ENCODE measurements around the gene EDC4.

EDC4 gene

DNA sequence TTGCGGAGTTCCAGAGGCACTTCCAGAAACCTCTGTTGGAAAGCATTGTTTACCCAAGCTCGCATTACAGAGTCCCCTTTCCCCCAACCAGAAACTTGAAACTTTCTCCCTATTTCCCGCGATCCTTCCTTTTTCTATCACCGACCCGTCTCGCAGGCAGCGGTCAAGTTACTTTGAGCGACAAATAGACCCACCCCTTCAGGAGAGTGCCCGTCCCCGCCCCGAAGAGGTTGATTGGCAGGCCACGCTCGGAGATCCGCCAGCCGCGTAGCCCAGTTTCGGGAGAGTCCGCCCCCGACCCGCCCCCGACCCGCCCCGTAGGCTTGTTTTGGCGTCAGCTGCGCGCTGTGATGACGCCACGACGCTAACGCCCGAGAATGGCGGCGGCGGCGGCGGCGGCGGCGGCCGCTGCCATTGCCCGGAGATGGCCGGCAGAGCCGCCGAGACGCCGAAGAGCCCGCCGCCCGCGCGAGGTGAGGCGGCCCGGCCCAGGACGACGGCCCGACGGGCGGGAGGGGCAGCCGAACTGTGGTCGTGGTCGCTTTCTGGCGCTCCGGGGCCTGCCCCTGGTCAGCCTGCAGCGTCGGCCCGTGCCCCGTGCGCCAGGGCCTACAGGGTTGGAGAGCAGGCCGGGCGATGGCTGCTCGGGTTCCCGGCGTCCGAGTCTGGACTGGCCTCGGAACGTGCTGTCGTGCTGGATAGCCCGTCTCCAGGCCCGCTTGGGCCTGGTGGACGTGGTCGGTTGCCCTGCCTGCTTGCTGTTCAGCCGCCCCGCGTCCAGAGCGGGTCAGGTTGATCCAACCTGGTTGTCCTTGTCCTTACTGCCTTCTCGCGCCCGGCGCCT lies 20.3 kb downstream of the EDC4 start, which contains the start of gene PSKH1:
Gene PSKH1 (plus strand): TSS at position 356 of the 844 bp plus-strand sequence. CDS start 15,496 bp downstream, outside the sequence.
- H3K27me3 ChIP-seq (ENCODE audit: control insufficient read depth, insufficient read depth, low read length) = no peaks in the 10 kb centered on the region
- H3K79me2 ChIP-seq = peaks cover 39% of the 10 kb centered on the region
- peak within 1 kb of the TSS; percentile 56 for H3K9ac ChIP-seq
- peak within 1 kb of the TSS; percentile 91 for H3K4me2 ChIP-seq (ENCODE audit: low read length)
- H3K36me3 ChIP-seq (ENCODE audit: control insufficient read depth, insufficient read depth, low read length) = no peaks in the 10 kb centered on the region
- no peaks in the 10 kb centered on the region for H3K9me3 ChIP-seq (ENCODE audit: control insufficient read depth, low read length)
- H3K27ac ChIP-seq = peak within 1 kb of the TSS; percentile 82
- TF ChIP-seq, protein P1, sequence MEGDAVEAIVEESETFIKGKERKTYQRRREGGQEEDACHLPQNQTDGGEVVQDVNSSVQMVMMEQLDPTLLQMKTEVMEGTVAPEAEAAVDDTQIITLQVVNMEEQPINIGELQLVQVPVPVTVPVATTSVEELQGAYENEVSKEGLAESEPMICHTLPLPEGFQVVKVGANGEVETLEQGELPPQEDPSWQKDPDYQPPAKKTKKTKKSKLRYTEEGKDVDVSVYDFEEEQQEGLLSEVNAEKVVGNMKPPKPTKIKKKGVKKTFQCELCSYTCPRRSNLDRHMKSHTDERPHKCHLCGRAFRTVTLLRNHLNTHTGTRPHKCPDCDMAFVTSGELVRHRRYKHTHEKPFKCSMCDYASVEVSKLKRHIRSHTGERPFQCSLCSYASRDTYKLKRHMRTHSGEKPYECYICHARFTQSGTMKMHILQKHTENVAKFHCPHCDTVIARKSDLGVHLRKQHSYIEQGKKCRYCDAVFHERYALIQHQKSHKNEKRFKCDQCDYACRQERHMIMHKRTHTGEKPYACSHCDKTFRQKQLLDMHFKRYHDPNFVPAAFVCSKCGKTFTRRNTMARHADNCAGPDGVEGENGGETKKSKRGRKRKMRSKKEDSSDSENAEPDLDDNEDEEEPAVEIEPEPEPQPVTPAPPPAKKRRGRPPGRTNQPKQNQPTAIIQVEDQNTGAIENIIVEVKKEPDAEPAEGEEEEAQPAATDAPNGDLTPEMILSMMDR (IDR thresholded peaks at IDR 0.05) = no peak
- peak within 1 kb of the TSS; percentile 88 for H2AFZ ChIP-seq
- peaks cover 9% of the 10 kb centered on the region for H3K4me1 ChIP-seq
- peak within 1 kb of the TSS; percentile 80 for H3K4me3 ChIP-seq (ENCODE audit: low read depth, low read length)

DNA sequence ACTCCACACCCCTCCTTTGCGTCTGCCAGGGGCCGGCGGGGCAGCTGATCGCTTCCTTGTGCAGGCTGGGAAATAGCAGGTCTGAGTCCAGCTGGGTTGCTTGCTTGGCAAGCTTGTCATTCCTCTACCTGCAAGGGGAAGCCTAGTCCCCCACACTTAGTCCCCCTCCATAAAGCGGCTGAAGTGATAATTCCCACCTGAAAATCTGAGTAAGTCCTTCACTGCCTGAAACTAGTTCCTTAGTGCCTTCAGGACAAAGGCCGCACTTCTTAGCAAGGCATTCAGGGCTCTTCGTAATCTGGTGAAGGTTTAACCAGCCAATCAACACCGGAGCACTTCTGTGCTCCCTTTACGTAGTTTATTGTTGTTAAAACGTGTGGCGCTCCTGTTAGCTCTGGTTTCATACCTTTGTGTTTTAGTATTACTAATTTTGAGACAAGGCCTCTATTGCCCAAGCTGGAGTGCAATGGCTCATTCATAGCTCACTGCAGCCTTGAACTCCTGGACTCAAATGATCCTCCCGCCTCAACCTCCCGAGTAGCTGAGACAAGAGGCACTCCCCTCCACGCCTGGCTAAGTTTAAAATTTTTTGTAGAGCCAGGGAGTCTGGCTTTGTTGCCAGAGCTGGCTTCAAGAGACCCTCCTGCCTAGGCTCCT lies 21.0 kb downstream of the EDC4 start:
- TF ChIP-seq, protein P1 (IDR thresholded peaks at IDR 0.05) = no peak
- H3K79me2 ChIP-seq = peaks cover 44% of the 10 kb centered on the region
- no peaks in the 10 kb centered on the region for H3K36me3 ChIP-seq (ENCODE audit: control insufficient read depth, insufficient read depth, low read length)
- H3K27ac ChIP-seq = peak overlapping the region; percentile 82
- H3K27me3 ChIP-seq (ENCODE audit: control insufficient read depth, insufficient read depth, low read length) = no peaks in the 10 kb centered on the region
- peak overlapping the region; percentile 56 for H3K9ac ChIP-seq
- peak overlapping the region; percentile 88 for H2AFZ ChIP-seq
- peak overlapping the region; percentile 80 for H3K4me3 ChIP-seq (ENCODE audit: low read depth, low read length)
- H3K4me2 ChIP-seq (ENCODE audit: low read length) = peak overlapping the region; percentile 77
- H3K4me1 ChIP-seq = peaks cover 9% of the 10 kb centered on the region
- H3K9me3 ChIP-seq (ENCODE audit: control insufficient read depth, low read length) = no peaks in the 10 kb centered on the region

DNA sequence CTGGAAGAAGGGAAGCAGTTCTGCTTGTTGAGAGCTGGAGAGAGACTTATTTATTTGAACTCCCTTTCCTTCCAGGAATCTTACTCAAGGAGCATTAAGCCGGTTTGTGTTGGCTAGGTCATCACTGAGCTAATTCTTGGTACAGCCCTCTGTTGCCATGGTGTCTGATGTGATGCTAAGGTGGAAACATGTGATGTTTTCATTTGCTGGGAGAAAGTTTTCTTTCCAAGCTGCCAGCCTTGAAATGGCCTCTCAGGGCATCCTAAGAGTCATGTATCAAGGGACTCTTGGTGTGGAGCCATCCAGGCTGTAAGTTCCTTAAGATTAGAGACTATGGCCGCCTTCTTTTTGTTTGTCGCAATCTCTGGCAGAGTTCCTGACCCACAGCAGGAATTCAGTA lies 24.4 kb downstream of the EDC4 start:
- no peaks in the 10 kb centered on the region for H3K9me3 ChIP-seq (ENCODE audit: control insufficient read depth, low read length)
- TF ChIP-seq, protein P1 (IDR thresholded peaks at IDR 0.05) = no peak
- H3K4me2 ChIP-seq (ENCODE audit: low read length) = peak overlapping the region; percentile 21
- no peak overlapping the region for H3K4me3 ChIP-seq (ENCODE audit: low read depth, low read length)
- no peak overlapping the region for H3K27ac ChIP-seq
- H3K4me1 ChIP-seq = peaks cover 12% of the 10 kb centered on the region
- H3K79me2 ChIP-seq = peaks cover 71% of the 10 kb centered on the region
- no peak overlapping the region for H3K9ac ChIP-seq
- H2AFZ ChIP-seq = no peak overlapping the region
- no peaks in the 10 kb centered on the region for H3K27me3 ChIP-seq (ENCODE audit: control insufficient read depth, insufficient read depth, low read length)
- no peaks in the 10 kb centered on the region for H3K36me3 ChIP-seq (ENCODE audit: control insufficient read depth, insufficient read depth, low read length)

DNA sequence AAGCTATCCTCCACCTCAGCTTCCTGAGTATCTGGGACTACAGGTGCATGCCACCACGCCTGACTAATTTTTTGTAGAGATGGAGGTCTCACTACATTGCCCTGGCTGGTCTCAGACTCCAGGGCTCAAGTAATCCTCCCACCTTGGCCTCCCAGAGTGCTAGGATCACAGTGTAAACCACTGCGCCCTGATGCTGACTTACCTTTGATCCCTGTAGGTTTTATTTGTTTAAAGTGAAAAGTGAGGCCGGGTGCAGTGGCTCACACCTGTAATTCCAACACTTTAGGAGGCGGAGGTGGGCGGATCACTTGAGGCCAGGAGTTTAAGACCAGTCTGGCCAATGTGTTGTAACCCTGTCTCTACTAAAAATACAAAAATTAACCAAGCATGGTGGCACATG lies 28.9 kb downstream of the EDC4 start:
- Histone ChIP-seq H3K36me3 (ENCODE audit: control insufficient read depth, insufficient read depth, low read length) (no peaks in the 10 kb centered on the region), H3K4me2 (ENCODE audit: low read length) (no peak overlapping the region), H3K9ac (no peak overlapping the region), H3K79me2 (peaks cover 56% of the 10 kb centered on the region), H3K4me3 (ENCODE audit: low read depth, low read length) (no peak overlapping the region), H3K9me3 (ENCODE audit: control insufficient read depth, low read length) (no peaks in the 10 kb centered on the region), H3K27me3 (ENCODE audit: control insufficient read depth, insufficient read depth, low read length) (no peaks in the 10 kb centered on the region), H3K27ac (no peak overlapping the region), H3K4me1 (peaks cover 5% of the 10 kb centered on the region), H2AFZ (no peak overlapping the region)
- TF ChIP-seq, protein P1 (IDR thresholded peaks at IDR 0.05) = no peak
